ENCODE results near the gene BMP2. TPM values are rescaled to one million over a fixed set of nuclear protein-coding genes. Genes with fewer than 3 reads are reported as not detected.

The BMP2 gene
- total RNA-seq, 1 experiment from 2014 or later = not detected

DNA sequence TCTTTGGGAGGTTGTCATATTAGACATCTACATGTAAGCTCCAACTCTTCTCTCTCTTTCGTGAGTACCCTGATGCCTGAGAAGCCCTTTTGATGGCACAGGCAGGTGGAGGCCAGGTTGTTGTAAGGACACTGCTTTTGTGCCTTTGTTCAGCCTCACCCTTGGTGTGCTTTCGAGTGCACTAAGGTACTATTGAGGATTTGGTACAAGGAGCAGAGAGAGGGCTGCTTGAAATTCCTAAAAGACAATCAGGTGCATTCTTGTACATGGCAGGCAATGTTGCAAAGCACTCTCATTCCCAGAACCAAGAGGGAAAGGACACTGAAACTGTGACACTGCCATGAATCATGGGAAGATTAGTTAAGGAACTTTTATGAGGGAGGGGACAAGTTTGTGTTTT is 19.1 kb downstream of the BMP2 start:
- intact Hi-C loops (cut with micrococcal nuclease; ENCODE audit: unreplicated experiment) = no loop called here
- no peak overlapping the region for H3K27ac ChIP-seq (ENCODE audit: low read depth, low read length, poor library complexity, severe bottlenecking)
- H3K9me3 ChIP-seq (ENCODE audit: low read depth, low read length, poor library complexity, severe bottlenecking) = no peaks in the 10 kb centered on the region
- DNase-seq (ENCODE audit: low spot score) = no peak
- BruUV-seq (replicated peaks) = no TSS peak
- TF ChIP-seq EZH2 (IDR thresholded peaks at IDR 0.05; ENCODE audit: borderline replicate concordance, low read depth, low read length, poor library complexity, severe bottlenecking) = no peak
- TF ChIP-seq, protein P1, sequence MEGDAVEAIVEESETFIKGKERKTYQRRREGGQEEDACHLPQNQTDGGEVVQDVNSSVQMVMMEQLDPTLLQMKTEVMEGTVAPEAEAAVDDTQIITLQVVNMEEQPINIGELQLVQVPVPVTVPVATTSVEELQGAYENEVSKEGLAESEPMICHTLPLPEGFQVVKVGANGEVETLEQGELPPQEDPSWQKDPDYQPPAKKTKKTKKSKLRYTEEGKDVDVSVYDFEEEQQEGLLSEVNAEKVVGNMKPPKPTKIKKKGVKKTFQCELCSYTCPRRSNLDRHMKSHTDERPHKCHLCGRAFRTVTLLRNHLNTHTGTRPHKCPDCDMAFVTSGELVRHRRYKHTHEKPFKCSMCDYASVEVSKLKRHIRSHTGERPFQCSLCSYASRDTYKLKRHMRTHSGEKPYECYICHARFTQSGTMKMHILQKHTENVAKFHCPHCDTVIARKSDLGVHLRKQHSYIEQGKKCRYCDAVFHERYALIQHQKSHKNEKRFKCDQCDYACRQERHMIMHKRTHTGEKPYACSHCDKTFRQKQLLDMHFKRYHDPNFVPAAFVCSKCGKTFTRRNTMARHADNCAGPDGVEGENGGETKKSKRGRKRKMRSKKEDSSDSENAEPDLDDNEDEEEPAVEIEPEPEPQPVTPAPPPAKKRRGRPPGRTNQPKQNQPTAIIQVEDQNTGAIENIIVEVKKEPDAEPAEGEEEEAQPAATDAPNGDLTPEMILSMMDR (conservative IDR thresholded peaks at IDR 0.05; ENCODE audit: low read depth, low read length) = no peak
- H3K27me3 ChIP-seq (replicated peaks; ENCODE audit: insufficient read depth, low read depth, low read length, poor library complexity) = peaks cover 12% of the 10 kb centered on the region
- no peaks in the 10 kb centered on the region for H3K36me3 ChIP-seq (ENCODE audit: insufficient read depth, low read length, poor library complexity, severe bottlenecking)
- POLR2A ChIA-PET (ENCODE audit: low non-redundant PET) = no interaction called here
- H3K4me1 ChIP-seq (ENCODE audit: insufficient read depth, low read length, poor library complexity, severe bottlenecking) = no peaks in the 10 kb centered on the region
- no peak overlapping the region for H3K4me3 ChIP-seq (ENCODE audit: low read depth, low read length, poor library complexity, severe bottlenecking)
- CTCF ChIA-PET = no interaction called here

DNA sequence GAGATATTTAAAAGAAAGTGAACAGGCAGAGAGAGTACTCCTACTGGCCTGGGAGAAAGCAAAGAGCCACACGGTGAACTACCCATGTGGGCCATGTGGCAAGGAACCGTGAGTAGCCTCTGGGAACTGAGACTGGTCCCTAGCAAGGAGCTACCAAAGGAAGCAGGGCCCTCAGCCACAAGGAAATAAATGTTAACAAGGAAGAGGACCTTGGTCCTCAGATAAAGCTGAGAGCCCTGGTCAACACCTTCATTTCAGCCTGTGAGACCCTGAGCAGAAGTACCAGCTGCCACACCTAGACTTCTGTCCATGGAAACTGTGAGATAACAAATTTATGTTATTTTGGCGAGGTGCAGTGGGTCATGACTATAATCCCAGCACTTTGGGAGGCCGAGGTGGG is 25.3 kb downstream of the BMP2 start:
- BruUV-seq (replicated peaks) = no TSS peak
- CTCF ChIA-PET = no interaction called here
- no peak for DNase-seq (ENCODE audit: low spot score)
- intact Hi-C loops (cut with micrococcal nuclease; ENCODE audit: unreplicated experiment) = no loop called here
- Histone ChIP-seq H3K27ac (ENCODE audit: low read depth, low read length, poor library complexity, severe bottlenecking) (no peak overlapping the region), H3K27me3 (replicated peaks; ENCODE audit: insufficient read depth, low read depth, low read length, poor library complexity) (peaks cover 12% of the 10 kb centered on the region), H3K4me1 (ENCODE audit: insufficient read depth, low read length, poor library complexity, severe bottlenecking) (no peaks in the 10 kb centered on the region), H3K9me3 (ENCODE audit: low read depth, low read length, poor library complexity, severe bottlenecking) (no peaks in the 10 kb centered on the region), H3K4me3 (ENCODE audit: low read depth, low read length, poor library complexity, severe bottlenecking) (no peak overlapping the region), H3K36me3 (ENCODE audit: insufficient read depth, low read length, poor library complexity, severe bottlenecking) (no peaks in the 10 kb centered on the region)
- TF ChIP-seq, protein P1 (conservative IDR thresholded peaks at IDR 0.05; ENCODE audit: low read depth, low read length) = no peak
- no peak for TF ChIP-seq EZH2 (IDR thresholded peaks at IDR 0.05; ENCODE audit: borderline replicate concordance, low read depth, low read length, poor library complexity, severe bottlenecking)
- POLR2A ChIA-PET (ENCODE audit: low non-redundant PET) = no interaction called here

DNA sequence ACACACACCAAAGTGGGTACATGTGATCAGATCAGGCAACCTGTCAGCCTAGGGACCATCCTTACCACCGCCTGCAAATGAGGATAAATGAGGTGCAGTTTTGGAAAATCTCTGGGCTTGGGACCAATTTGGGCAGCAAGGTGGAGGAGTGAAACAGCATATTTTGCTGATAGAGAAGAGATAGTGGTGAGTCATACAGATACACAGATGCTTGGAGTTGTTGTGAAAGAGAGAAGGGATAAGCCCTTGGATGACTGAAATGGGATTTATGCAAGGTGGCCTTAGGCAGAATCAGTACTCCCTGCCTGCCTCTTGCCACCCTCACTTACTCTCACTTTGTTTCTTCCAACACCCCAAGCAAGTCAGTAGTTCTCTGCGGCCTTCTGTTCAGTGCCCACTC is 34.7 kb downstream of the BMP2 start:
- Histone ChIP-seq H3K4me3 (ENCODE audit: low read depth, low read length, poor library complexity, severe bottlenecking) (no peak overlapping the region), H3K4me1 (ENCODE audit: insufficient read depth, low read length, poor library complexity, severe bottlenecking) (no peaks in the 10 kb centered on the region), H3K27me3 (replicated peaks; ENCODE audit: insufficient read depth, low read depth, low read length, poor library complexity) (no peaks in the 10 kb centered on the region), H3K9me3 (ENCODE audit: low read depth, low read length, poor library complexity, severe bottlenecking) (no peaks in the 10 kb centered on the region), H3K27ac (ENCODE audit: low read depth, low read length, poor library complexity, severe bottlenecking) (no peak overlapping the region), H3K36me3 (ENCODE audit: insufficient read depth, low read length, poor library complexity, severe bottlenecking) (no peaks in the 10 kb centered on the region)
- no peak for DNase-seq (ENCODE audit: low spot score)
- intact Hi-C loops (cut with micrococcal nuclease; ENCODE audit: unreplicated experiment) = no loop called here
- CTCF ChIA-PET = no interaction called here
- POLR2A ChIA-PET (ENCODE audit: low non-redundant PET) = no interaction called here
- TF ChIP-seq, protein P1 (conservative IDR thresholded peaks at IDR 0.05; ENCODE audit: low read depth, low read length) = no peak
- no peak for TF ChIP-seq EZH2 (IDR thresholded peaks at IDR 0.05; ENCODE audit: borderline replicate concordance, low read depth, low read length, poor library complexity, severe bottlenecking)
- BruUV-seq (replicated peaks) = no TSS peak
